Thyroid gland (tissue), 4 donors: Measurements from ENCODE around the gene ARL15. TPM values are rescaled to one million over a fixed set of nuclear protein-coding genes. Genes with fewer than 3 reads are reported as not detected.
A peak's percentile ranks its signal among the peaks of the same experiment; 100 is the strongest.

Experiments used
- DNase-seq, 2 donors: peaks; one replicate each; pipeline ENCODE4 v3.0.0-alpha.2; 2019
- H3K27ac ChIP-seq, 3 donors: fragments of 200-600 bp; sonication (generic); 1 replicate in 2 of 3; 2 replicates in 1 of 3; pipeline ENCODE4 v1.5.1; 2016 to 2019; ENCODE audit warnings: mild to moderate bottlenecking in 1 of 3, moderate library complexity in 1 of 3
- H3K27me3 ChIP-seq: fragments of 200-600 bp; sonication (generic); one replicate; pipeline ENCODE4 v1.5.1; 2019
- H3K36me3 ChIP-seq, 2 donors: fragments of 200-600 bp; sonication (generic); one replicate each; pipeline ENCODE4 v1.5.1; 2016 to 2019
- H3K4me1 ChIP-seq, 2 donors: fragments of 200-600 bp; sonication (generic); one replicate each; pipeline ENCODE4 v1.5.1; 2017 to 2019
- H3K4me3 ChIP-seq, 3 donors: fragments of 200-600 bp; sonication (generic); replicated peaks in 1 of 3; 1 replicate in 2 of 3; 2 replicates in 1 of 3; pipeline ENCODE4 v1.5.1; 2016; ENCODE audit warnings: mild to moderate bottlenecking in 1 of 3
- H3K9me3 ChIP-seq: fragments of 200-600 bp; sonication (generic); one replicate; pipeline ENCODE4 v1.5.1; 2017
- POLR2A ChIP-seq, 2 donors: fragments of 450-650 bp; IDR thresholded peaks; one replicate each; pipeline ENCODE4 v1.6.1; 2017; ENCODE audit warnings: antibody characterized with exemption in 2 of 2, mild to moderate bottlenecking in 2 of 2, moderate library complexity in 1 of 2
- WGBS, 2 donors: methylation state at CpG; one replicate each; pipeline ENCODE4 v1.1.5; 2017; 5-methylcytosine and 5-hydroxymethylcytosine counted together
- intact Hi-C: fragments of 100-400 bp; cut with DNase I; formaldehyde crosslinking; loops from one replicate; pipeline ENCODE4 v1.15.1; 2023
- total RNA-seq, 4 donors: library from RNA; depleted of rRNA; stranded (reverse); fragments of >200 nt; gene quantifications; one replicate each; pipeline ENCODE4 v1.2.3, GENCODE V29; 2016
- TF ChIP-seq, protein P1 (sequence below), 6 experiments: fragments of 200-600 bp in 3 of 6; fragments of 450-650 bp in 3 of 6; sonication (generic) in 3 of 6; IDR thresholded peaks; one replicate each; pipeline ENCODE4 v1.5.1; 2016 to 2019; ENCODE audit warnings: antibody characterized with exemption in 6 of 6, mild to moderate bottlenecking in 2 of 6, inconsistent platforms in 1 of 6, moderate library complexity in 1 of 6

The ARL15 gene
- total RNA-seq, 4 donors from 2014 or later = 23.2 to 39.0 (median 29.5) TPM

DNA sequence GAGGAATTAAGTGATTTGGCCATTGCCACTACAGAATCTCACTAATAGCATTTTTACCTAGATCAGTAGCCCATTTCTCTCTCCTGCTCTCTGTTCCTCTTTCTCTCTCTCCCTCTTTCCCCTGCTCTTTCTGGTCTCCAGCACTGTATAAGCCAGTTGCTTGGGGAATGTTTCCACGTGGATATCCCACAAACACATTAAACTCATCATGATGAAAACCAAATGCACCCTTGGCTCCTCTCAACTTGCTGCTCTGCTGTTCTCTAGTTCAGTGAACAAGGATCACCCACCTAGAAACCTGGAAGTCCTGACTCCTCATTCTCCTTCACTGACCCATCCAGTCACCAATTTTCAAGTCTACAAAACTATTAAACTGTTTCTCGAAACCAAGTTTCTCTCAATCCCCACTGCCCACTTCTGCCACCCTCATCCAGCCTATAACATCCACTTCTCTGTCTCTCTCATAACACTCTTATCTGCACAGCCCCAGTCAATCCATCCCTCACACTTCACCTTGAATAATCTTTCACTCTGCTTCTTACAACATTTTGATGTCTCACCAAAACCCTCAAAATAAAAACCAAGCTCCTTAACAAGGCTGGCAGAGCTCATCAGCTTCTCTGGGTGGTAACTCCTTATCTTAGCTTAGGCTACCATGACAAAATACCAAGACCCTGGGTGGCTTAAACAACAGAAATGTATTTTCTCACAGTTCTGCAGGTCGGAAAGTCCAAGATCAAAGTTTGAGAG lies 79.3 kb downstream of the ARL15 start:
- no peaks in the 10 kb centered on the region for H3K9me3 ChIP-seq
- peaks cover 0 to 6% of the 10 kb centered on the region in 2 donors for H3K4me1 ChIP-seq
- DNase-seq = no peak
- H3K27ac ChIP-seq = no peak overlapping the region
- no peaks in the 10 kb centered on the region for H3K27me3 ChIP-seq
- no peaks in the 10 kb centered on the region for H3K36me3 ChIP-seq
- H3K4me3 ChIP-seq = no peak overlapping the region
- intact Hi-C loops = no loop called here
- TF ChIP-seq, protein P1, sequence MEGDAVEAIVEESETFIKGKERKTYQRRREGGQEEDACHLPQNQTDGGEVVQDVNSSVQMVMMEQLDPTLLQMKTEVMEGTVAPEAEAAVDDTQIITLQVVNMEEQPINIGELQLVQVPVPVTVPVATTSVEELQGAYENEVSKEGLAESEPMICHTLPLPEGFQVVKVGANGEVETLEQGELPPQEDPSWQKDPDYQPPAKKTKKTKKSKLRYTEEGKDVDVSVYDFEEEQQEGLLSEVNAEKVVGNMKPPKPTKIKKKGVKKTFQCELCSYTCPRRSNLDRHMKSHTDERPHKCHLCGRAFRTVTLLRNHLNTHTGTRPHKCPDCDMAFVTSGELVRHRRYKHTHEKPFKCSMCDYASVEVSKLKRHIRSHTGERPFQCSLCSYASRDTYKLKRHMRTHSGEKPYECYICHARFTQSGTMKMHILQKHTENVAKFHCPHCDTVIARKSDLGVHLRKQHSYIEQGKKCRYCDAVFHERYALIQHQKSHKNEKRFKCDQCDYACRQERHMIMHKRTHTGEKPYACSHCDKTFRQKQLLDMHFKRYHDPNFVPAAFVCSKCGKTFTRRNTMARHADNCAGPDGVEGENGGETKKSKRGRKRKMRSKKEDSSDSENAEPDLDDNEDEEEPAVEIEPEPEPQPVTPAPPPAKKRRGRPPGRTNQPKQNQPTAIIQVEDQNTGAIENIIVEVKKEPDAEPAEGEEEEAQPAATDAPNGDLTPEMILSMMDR (IDR thresholded peaks at IDR 0.05) = no peak
- no peak for TF ChIP-seq POLR2A (IDR thresholded peaks at IDR 0.05)
- WGBS, 2 donors = 72 to 84% methylated on average over 3 of the region's 3 CpGs

DNA sequence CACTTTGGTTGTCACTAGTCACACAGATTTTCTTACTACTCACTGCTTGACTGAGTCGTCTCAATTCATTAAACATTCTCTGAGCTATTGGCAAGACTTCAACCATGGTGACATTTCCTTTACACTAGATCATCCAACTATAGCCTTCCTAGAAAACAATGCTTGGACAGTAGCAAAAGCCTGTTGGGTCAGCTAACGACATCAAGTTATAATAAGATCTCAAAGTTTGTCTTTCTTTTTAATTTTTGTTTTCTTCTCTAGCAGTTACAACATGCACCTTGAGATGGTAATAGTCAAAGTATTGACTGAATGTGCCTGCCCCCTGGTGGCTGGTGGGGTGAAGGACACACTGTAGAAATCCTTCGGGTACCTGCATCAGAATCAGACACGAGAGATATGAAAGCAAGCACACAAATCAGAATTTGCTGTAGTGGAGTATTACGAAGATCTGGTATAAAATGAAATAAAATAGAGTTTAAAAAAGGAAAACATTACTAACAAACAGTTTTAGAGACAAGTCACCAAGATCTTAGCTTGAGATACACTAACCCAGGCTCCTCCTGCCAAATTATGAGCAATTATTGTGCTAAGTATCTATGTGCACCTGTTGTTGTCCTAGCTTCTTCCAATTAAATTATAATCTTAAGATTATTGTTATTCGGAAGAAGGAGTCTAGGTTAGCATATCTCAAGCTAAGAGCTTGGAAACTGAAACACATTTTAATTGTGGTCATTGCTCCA lies 81.2 kb downstream of the ARL15 start:
- Histone ChIP-seq H3K36me3 (no peaks in the 10 kb centered on the region), H3K9me3 (no peaks in the 10 kb centered on the region), H3K27me3 (no peaks in the 10 kb centered on the region), H3K4me3 (no peak overlapping the region), H3K4me1 (peaks cover 0 to 6% of the 10 kb centered on the region in 2 donors), H3K27ac (no peak overlapping the region)
- DNase-seq = peak; percentile 71 to 81
- intact Hi-C loops = loop anchor here (10.0 kb wide), 1 partner anchor 744 kb away; the partner anchor contains the start of gene FST
- WGBS, 2 donors = 19 to 21% methylated on average over 6 of the region's 6 CpGs
- TF ChIP-seq, protein P1 (IDR thresholded peaks at IDR 0.05) = peak; percentile 45 to 85 (median 74)
- no peak for TF ChIP-seq POLR2A (IDR thresholded peaks at IDR 0.05)

GRCh38 chr5:54227759-54228158 lies 82.6 kb downstream of the ARL15 start:
- intact Hi-C loops = loop anchor here (10.0 kb wide), 1 partner anchor 743 kb away; the partner anchor contains the start of gene FST

DNA sequence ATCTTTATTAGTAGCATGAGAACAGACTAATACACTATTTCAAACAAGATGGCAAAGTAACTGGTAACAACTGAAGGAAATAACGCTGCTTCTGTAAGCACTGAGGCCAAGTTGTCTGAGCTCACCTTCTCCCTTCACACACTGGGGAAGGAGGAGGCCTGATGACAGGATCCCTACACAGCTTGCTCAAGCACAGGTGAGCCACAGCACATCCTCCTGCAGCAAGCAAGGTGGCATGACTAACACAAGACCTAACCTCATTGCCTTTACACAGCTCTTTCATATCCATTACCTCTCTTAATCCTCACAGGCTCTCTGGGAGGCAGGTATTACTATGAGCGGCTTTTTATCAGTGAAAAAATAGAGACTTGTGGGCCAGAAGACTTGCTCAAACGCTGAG lies 83.3 kb downstream of the ARL15 start:
- Histone ChIP-seq H3K36me3 (no peaks in the 10 kb centered on the region), H3K27ac (no peak overlapping the region), H3K4me3 (no peak overlapping the region), H3K4me1 (peaks cover 4 to 6% of the 10 kb centered on the region in 2 donors), H3K27me3 (no peaks in the 10 kb centered on the region), H3K9me3 (no peaks in the 10 kb centered on the region)
- DNase-seq = no peak
- no peak for TF ChIP-seq POLR2A (IDR thresholded peaks at IDR 0.05)
- TF ChIP-seq, protein P1 (IDR thresholded peaks at IDR 0.05) = no peak
- 92 to 93% methylated on average over 3 of the region's 3 CpGs for WGBS, 2 donors
- intact Hi-C loops = loop anchor here (10.0 kb wide), 1 partner anchor 742 kb away; the partner anchor contains the start of gene FST

More at GRCh38 chr5:54227759-54228158, 82.6 kb downstream of the ARL15 start:
- H3K27ac ChIP-seq = no peak overlapping the region
- H3K4me1 ChIP-seq = peaks cover 0 to 6% of the 10 kb centered on the region in 2 donors
- no peak for DNase-seq
- H3K27me3 ChIP-seq = no peaks in the 10 kb centered on the region
- WGBS, 2 donors = 90 to 95% methylated on average over 1 of the region's 1 CpG
- TF ChIP-seq, protein P1 (IDR thresholded peaks at IDR 0.05) = no peak
- TF ChIP-seq POLR2A (IDR thresholded peaks at IDR 0.05) = no peak
- H3K36me3 ChIP-seq = no peaks in the 10 kb centered on the region
- H3K4me3 ChIP-seq = no peak overlapping the region
- no peaks in the 10 kb centered on the region for H3K9me3 ChIP-seq
